C4-2B (cell line): Measurements from ENCODE around the gene FRMD4B.

ENCODE experiments used
- CTCF ChIP-seq: fragments of 450-650 bp; conservative IDR thresholded peaks from 2 replicates; pipeline ENCODE4 v1.5.1; 2017; ENCODE audit warnings: mild to moderate bottlenecking
- ZFX ChIP-seq: fragments of 450-650 bp; IDR thresholded peaks from 2 replicates; pipeline ENCODE4 v1.6.1; 2017

- TF ChIP-seq CTCF = no peak
- no peak for TF ChIP-seq ZFX
Measured at GRCh38 chr3:69130689-69131088, 255.2 kb downstream of the FRMD4B start.
